Stomach (tissue), 4 donors: ENCODE measurements around the gene PXMP4.

Source experiments
- EP300 ChIP-seq: sonication (generic); formaldehyde crosslinking; IDR thresholded peaks from one replicate; pipeline ENCODE4 v1.6.1; 2017; ENCODE audit warnings: antibody characterized with exemption
- POLR2A ChIP-seq, 4 donors: fragments of 450-650 bp; IDR thresholded peaks; one replicate each; pipeline ENCODE4 v1.6.1; 2016; ENCODE audit warnings: antibody characterized with exemption in 4 of 4, control low read depth in 2 of 4, mild to moderate bottlenecking in 1 of 4, moderate library complexity in 1 of 4
- POLR2AphosphoS5 ChIP-seq, 3 donors: sonication (generic); formaldehyde crosslinking; IDR thresholded peaks; one replicate each; pipeline ENCODE4 v1.6.1; 2016; ENCODE audit warnings: antibody characterized with exemption in 3 of 3
- TF ChIP-seq, protein P1 (sequence below), 7 experiments: fragments of 450-650 bp in 4 of 7; fragments of 200-600 bp in 3 of 7; sonication (generic) in 3 of 7; IDR thresholded peaks; one replicate each; pipeline ENCODE4 v1.5.1; 2016 to 2019; ENCODE audit warnings: antibody characterized with exemption in 7 of 7, control low read depth in 2 of 7, mild to moderate bottlenecking in 1 of 7

DNA sequence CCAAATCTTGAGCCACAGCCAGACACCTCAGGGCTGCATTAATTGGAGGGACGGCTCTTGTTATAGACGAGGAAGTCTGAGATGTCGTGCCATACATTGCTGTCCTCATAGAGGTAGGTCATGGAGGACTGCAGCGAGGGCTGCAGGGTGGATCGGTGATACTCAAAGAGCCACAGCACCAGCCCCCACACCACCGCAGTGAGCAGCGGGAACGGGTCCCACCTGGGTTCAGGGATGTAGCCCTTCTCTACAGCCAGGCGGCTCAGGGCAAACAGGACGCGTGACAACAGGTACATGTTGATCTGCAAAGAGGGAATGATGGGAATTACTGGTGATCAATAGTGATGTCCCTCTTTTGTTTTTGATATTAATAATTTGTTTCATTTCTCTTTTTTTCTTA lies 12.4 kb downstream of the PXMP4 start:
- TF ChIP-seq, protein P1, sequence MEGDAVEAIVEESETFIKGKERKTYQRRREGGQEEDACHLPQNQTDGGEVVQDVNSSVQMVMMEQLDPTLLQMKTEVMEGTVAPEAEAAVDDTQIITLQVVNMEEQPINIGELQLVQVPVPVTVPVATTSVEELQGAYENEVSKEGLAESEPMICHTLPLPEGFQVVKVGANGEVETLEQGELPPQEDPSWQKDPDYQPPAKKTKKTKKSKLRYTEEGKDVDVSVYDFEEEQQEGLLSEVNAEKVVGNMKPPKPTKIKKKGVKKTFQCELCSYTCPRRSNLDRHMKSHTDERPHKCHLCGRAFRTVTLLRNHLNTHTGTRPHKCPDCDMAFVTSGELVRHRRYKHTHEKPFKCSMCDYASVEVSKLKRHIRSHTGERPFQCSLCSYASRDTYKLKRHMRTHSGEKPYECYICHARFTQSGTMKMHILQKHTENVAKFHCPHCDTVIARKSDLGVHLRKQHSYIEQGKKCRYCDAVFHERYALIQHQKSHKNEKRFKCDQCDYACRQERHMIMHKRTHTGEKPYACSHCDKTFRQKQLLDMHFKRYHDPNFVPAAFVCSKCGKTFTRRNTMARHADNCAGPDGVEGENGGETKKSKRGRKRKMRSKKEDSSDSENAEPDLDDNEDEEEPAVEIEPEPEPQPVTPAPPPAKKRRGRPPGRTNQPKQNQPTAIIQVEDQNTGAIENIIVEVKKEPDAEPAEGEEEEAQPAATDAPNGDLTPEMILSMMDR (IDR thresholded peaks at IDR 0.05): no peak
- TF ChIP-seq POLR2A (IDR thresholded peaks at IDR 0.05): no peak
- TF ChIP-seq POLR2AphosphoS5 (IDR thresholded peaks at IDR 0.05): no peak
- TF ChIP-seq EP300: no peak
